Esophagus muscularis mucosa (tissue), 3 donors: ENCODE results near the gene KIAA0513.

Source experiments
- CTCF ChIP-seq, 3 experiments: fragments of 200-600 bp in 2 of 3; fragments of 450-650 bp in 1 of 3; sonication (generic) in 2 of 3; IDR thresholded peaks; one replicate each; pipeline ENCODE4 v1.5.1; 2017 to 2019; ENCODE audit warnings: antibody characterized with exemption in 3 of 3, mild to moderate bottlenecking in 2 of 3, moderate library complexity in 1 of 3
- POLR2A ChIP-seq: fragments of 450-650 bp; IDR thresholded peaks from one replicate; pipeline ENCODE4 v1.6.1; 2017; ENCODE audit warnings: antibody characterized with exemption, moderate library complexity, mild to moderate bottlenecking, low read depth
- POLR2AphosphoS5 ChIP-seq, 2 donors: sonication (generic); formaldehyde crosslinking; IDR thresholded peaks; one replicate each; pipeline ENCODE4 v1.6.1; 2017; ENCODE audit warnings: antibody characterized with exemption in 2 of 2

GRCh38 chr16:85017151-85017550 is 10.4 kb upstream of the KIAA0513 start:
- TF ChIP-seq POLR2A, result no peak
- no peak for TF ChIP-seq CTCF (IDR thresholded peaks at IDR 0.05)
- no peak for TF ChIP-seq POLR2AphosphoS5 (IDR thresholded peaks at IDR 0.05)
